ENCODE results near the gene TDP1.
"Not testable (repeated sequence)": the region's sequence is repeated elsewhere in the genome, so short reads cannot be mapped to it uniquely, and the experiment has no call there.

The TDP1 gene

DNA sequence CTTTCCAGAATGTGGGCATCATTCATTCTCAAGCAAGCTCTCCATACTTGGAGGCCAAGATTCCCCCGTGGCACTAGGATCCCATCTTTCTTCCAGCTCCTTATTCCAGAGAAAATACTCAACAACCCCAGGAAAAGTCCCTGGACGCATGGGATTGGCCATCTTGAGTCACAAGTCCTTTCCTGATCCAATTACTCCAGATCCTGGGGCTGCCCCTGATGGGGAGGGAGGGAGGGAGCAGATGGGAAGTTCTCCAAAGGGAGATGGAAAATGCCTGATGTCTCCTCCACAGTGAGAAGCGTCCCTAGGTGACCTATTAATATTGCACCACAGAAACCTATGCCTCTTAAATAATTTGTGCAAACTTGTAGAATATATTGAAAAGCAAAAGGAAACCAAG lies 93.7 kb downstream of the TDP1 start:
- no peak for DNase-seq (ENCODE audit: low read depth in 2 of 2)

DNA sequence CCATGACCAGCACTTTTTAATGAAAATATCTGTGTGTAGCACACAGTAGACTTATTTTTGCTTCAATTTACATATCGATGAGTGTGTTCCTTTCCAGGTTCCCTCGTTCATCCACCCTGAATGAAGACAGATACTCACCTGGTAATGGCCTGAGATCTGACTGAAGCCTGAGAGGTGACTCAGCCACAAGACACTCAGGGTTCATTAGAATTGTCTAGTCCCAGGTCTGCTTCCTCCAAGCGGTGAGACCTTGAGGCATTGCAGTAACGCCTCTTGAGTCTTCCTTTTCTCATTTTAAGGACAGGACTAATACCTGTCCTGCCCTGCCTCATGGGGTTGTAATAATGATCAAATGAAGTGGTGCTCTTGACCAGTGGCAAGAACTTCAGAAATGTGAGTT lies 94.5 kb downstream of the TDP1 start:
- DNase-seq (ENCODE audit: low read depth in 2 of 2) = no peak

DNA sequence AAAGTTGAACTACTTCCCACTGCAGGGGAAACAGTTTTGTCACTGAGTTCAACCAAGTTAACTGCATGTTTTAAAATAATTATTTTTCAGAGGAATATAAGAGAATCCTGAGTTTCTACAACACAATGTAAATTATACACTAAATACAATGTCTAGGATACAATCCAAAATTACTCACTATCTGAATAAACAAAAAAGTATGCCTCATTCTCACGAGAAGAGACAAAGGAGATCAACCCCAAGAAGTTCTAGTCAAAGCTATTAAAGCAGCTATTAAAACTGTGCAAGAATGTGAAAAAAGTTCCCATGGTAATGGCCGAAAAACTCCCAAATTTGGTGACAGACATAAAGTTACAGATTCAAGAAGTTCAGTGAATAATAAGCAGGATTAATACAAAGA lies 97.3 kb downstream of the TDP1 start:
- DNase-seq (ENCODE audit: low read depth in 2 of 2) = no peak

DNA sequence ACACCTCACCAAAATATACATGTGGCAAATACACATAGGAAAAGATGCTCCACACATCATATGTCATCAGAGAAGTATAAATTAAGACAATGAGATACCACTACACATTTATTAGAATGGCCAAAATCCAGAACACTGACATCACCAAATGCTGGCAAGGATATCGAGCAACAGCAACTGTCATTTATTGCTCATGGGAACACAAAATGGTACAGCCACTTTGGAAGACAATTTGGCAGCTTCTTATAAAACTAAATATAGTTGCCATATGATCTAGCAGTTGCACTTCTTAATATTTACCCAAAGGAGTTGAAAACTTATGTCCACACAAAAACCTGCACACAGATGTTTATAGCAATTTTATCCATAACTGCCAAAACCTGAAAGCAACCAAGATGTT lies 99.1 kb downstream of the TDP1 start:
- no peak for DNase-seq (ENCODE audit: low read depth in 2 of 2)

DNA sequence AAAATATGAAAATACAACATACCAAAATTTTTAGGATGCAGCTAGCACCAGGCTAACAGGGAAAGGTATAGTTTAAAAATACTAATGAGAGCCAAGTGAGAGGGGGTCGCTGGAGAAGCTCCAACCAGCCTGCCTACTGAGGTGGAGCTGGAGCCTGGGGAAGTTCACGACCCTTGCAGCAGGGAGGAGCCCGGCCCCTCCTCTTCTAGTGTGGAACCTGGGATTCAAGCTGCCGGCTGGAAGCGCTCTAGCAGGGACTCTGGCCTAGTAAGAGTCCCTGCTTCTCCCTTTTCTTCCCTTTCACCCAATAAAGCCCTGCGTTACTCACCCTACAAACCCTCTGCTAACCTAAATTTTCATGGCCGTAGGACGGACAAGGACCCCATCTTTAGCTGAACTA lies 101.1 kb downstream of the TDP1 start:
- DNase-seq (ENCODE audit: low read depth in 2 of 2) = no peak

DNA sequence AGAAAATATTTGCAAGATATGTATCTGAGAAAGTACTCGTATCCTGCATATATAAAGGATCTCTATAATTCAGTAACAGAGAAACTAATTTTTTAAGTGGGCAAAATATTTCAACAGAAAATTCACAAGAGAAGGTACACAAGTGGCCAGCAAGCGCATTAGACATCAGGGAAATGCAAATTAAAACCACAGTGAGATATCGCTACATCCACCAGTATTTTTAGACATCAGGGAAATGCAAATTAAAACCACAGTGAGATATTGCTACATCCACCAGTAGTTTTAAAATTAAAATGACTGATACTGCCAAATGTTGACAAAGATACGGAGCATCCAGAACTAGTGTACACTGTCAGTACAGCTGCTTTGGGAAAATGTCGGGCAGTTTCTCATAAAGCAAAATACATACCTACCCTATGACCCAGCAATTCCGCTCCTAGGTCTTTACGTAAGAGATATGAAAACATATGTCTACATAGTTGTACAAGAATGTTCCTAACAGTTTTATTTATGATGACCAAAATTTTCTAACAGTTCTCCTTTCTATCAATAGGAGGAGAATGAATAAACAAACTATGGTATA lies 103.2 kb downstream of the TDP1 start:
- DNase-seq (ENCODE audit: low read depth in 2 of 2) = no peak

DNA sequence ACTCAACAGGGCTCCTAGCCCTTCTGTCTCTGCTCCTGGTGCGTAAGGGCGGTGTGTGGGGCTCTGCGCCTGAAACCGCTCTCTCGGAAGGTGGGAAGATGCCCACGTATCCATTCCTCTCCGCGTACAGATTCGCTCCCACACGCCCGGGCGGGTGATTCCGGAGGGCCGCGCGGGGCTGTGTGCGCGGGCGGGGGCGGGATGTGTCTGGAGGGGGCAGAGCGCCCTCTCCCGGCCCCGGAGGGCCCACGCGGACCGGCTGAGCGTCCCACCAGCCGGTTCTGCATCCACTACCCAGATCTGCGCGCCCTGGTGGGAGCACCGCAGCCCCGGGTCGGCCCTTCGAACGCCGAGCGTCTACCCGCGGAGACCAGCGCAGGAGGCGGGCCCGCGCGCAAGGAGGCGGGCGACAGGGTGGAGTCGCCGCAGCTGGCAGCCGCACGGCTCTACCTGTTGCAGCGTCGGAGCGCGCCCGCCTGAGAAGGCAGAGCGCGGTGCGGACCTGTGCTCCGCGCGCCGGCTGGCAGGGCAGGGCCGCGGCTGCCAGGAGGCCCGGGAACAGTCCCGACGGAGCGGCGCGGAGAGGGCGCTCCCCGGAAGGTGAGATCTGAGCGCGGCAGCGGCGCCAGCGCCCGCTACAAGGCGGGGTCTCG lies 104.7 kb downstream of the TDP1 start:
- peak; percentile 42 to 54 for DNase-seq (ENCODE audit: low read depth in 2 of 2)

DNA sequence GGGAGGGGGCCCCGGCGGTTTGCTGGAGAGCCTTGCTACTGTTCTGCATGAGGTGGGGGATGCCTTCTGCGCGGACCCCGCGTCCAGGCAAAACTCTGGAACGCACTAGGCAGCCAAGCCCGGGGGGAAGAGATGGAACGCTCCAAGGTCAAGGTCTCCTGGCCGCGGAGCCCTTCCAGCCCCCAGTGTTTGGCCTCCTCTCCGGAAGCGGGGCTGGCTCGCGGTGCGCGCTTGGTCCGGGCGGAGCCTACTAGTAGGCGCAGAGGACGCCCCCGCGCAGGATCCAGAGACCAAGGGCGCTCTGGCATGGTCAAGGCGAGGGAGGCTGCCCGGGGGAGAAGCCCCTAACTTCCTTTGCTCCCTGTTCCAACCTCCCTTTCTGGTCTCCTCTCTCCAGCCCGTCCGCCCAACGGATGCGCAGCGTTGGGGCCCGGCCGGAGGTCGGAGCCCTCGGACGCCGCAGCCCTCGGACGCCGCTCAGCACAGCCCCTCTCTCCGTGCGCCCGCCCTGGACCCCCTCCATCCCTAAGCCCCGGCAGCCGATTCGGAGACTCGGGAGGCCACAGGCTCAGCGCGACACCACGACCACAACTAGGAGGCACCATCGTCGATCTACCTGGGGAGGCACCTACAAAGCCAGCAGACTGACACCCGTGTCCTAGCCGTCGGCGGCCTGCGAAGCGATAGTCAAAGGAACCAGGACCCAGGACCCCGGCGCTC lies 105.4 kb downstream of the TDP1 start:
- no peak for DNase-seq (ENCODE audit: low read depth in 2 of 2)

DNA sequence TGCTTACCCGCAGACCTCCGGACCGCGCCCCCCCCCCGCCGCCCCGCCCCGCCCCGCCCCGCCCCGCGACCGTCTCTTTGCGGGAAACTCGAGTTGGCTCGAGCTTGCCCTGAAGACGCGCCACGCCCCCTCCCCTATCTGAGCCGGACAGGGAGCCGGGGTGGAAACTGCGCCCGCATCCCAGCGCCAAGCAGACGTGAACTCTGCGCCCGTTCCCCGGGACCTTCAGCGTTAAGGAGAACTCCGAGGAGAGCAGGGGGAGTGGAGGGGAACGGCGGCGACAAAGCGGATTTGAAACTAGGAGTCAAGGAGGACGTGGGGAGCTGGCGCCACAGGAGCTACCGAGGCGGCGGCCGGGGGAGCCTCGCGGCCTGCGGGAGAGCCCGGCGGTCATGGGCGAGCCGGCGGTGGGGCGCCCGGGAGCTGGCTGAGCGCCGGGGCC lies 106.0 kb downstream of the TDP1 start, which contains the start of gene KCNK13:
Gene KCNK13 (plus strand): TSS at position 310 of the 442 bp plus-strand sequence. CDS start 212 bp downstream, outside the sequence.
- no peak for DNase-seq (ENCODE audit: low read depth in 2 of 2)

DNA sequence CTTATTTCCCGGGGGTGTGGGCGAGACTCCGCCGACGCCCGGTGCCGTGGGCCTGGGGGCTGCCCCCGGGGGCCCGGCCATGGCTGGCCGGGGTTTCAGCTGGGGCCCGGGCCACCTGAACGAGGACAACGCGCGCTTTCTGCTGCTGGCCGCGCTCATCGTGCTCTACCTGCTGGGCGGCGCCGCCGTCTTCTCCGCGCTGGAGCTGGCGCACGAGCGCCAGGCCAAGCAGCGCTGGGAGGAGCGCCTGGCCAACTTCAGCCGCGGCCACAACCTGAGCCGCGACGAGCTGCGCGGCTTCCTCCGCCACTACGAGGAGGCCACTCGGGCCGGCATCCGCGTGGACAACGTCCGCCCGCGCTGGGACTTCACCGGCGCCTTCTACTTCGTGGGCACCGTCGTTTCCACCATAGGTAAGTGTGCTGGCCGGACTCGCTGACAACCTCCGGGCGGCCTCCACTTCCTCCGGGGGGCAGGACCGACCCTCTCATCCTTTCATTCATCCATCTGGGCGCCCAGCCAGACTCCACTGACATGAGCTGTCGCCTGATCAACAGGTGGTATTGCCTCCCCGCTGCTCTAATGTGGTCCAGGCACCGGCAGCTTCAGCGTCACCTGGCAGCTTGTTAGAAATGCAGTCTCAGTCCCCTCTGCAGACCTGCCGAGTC lies 106.5 kb downstream of the TDP1 start:
- no peak for DNase-seq (ENCODE audit: low read depth in 2 of 2)

DNA sequence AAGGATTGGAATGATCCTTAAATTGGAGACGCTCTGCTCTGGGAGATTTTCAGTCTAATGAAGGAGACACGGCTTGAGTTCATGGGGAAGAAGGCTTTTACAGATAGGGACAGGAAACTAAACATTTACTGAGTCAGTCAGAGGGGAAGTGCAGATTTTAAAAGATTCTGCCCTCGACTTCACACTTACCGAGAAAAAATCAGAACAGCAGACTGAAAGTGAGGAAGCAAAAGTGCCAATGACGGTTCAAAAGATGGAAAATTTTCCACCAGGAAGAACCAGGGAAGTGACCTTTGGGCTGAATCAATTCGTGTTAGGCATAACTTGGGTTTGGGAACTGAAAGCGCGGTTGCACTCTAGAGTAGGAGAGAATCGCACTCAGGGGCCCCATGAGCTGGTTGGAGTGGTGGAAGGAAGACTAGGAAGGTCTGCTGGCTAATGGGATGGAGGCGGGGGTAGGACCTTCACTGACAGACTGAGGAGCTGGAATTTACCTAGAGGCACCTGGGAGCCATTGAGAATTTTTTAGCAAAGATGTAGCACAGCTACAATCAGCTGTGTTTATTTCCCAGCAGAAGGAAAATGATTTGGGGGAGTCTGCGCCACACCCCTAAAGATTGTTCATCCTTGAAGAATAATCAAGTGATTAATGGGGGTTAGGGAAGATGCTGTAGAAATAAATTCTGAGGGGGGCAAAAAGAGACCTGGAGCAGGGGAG lies 107.3 kb downstream of the TDP1 start:
- DNase-seq (ENCODE audit: low read depth in 2 of 2) = no peak

DNA sequence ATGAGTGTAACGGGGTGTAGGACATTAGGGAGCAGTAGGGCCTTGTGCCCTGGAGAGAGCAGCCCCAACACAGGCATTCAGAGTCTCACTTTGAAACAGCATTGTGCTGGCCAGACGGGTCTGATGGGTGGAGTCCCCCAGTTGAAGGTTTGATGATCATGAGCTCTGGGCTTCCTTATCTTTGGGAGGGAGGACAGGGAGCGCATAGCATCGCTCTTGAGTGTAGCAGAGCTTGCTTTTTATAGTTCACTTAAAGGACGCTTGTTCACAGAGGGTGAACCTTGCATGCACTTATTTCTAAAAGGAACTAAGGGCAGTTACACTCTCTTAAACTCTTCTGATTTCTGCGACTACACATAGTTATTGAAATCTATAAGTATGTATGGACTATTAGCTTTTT lies 116.6 kb downstream of the TDP1 start:
- no peak for DNase-seq (ENCODE audit: low read depth in 2 of 2)

DNA sequence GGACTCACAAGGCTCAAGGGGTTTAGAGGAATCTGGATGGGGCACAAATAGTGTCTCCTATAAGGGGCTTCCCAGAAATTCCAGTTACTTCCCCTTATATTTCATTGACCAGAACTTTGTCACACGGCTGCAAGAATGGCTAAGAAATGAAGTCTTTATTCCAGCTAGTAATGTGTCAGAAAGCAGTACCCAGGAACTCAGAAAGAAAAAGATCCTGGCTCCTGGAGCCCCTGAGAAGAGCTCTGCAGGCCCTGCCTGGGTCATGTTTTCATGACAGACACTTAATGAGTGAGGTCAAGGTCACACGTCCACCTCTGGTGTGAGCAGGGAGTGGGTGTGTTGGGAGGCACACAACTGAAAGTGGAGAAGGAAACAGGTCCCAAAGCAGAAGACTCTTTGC lies 123.8 kb downstream of the TDP1 start:
- DNase-seq (ENCODE audit: low read depth in 2 of 2) = no peak

DNA sequence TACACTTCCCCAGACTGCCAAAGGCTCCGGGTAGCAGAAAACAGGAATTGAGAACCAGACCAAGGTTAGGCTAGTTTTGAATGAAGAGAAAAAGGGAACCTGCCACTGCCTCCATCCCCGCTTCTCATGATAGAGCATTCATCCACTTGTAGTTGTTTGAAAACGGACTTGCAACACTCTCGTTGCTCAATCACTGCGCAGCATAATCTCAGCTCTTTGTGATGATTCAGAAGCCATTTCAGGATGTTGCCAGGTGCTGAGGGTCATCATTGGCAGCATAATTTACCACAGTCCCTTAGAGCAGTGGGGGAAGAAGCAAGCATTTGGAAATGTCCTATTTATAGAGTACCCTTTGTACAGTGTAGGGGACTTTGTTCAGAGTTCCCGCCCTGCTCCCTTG lies 131.7 kb downstream of the TDP1 start:
- no peak for DNase-seq (ENCODE audit: low read depth in 2 of 2)

DNA sequence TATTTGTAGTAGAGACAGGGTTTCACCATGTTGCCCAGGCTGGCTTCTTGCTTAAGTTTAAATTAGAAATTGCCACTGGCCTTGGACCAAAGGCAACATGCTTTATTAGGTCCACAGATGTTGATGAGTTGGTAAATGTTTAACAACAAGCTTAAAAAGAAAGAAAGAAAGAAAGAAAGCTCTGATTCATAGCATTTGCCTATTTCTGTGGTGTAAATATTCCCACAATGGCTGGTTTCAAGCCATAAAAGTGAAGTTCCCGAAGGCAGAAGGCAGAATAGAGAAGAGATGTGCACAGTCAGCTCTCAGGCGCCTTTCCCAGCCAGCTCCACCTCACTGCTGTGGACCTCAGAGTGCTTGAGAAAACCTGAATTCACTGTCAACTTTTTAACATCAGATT lies 132.4 kb downstream of the TDP1 start:
- DNase-seq (ENCODE audit: low read depth in 2 of 2) = no peak

DNA sequence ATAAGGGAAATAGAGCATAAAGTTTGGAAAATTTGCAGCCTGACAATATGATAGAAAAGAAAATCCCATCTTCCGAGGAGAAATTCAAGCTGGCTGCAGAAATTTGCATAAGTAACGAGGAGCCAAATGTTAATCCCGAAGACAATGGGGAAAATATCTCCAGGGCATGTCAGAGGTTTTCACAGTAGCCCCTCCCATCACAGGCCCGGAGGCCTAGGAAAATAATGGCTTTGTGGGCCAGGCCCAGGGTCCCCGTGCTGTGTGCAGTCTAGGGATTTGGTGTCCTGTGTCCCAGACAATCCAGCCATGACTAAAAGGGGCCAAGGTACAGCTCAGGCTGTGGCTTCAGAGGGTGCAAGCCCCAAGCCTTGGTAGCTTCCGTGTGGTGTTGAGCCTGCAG lies 133.8 kb downstream of the TDP1 start:
- DNase-seq (ENCODE audit: low read depth in 2 of 2) = not testable (repeated sequence)

DNA sequence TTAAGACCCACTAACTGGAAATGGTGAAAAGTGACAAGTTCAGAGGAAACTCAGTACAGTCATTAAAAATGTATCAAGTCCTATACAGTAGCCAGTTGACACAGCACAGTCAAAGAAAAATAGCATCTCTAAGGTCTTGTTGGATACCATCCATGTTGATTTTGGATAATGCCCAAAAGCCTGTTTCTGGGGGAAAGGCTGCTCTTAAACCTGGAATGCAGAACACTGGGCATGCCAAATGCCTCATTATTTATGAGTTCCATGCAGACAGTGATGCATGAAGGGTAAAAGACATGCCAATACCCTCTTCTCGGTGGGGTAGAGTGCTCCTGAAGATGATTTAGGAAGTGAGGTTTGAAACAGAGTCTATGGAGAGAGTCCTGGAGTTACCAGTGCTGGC lies 135.7 kb downstream of the TDP1 start:
- no peak for DNase-seq (ENCODE audit: low read depth in 2 of 2)

DNA sequence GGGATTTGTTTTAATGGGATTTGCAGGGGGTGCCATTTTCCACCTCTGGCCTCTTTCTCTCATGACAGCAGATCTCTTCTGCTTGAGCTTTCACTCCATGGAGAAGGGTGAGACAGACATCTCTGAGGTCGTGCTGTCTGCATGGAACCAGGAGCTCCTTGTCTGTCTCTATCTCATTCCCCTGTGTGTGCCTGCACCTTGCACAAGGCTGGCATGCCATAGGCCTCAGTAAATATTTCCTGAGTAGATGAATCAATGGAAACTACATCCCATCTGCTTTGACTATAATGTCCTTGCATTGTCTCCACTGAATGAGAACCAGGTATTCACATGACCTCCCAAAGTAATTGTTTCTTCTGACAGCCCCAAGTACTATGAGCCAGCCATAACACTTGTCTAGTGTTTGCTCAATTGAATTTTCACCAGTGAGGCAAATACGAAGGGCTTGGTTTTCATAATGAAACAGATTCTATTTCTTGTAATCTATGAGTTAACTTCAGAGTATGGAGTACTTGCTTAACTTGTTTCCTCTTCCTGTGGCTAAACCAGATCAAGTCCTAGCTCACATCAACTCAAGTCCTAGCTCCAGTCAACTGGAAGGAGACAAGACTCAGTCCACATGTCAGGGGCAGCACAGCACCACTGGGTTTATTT lies 138.3 kb downstream of the TDP1 start:
- DNase-seq (ENCODE audit: low read depth in 2 of 2) = no peak
